Right renal pelvis (tissue), 4 donors: ENCODE measurements around the gene LBX1. TPM values are rescaled to one million over a fixed set of nuclear protein-coding genes. Genes with fewer than 3 reads are reported as not detected.

Experiments
- DNase-seq, 4 donors: peaks; one replicate each; pipeline ENCODE4 v3.0.0-alpha.2; 2013; ENCODE audit warnings: low read depth in 4 of 4, low spot score in 3 of 4, missing footprints in 1 of 4
- polyA plus RNA-seq, 4 donors: library from polyadenylated mRNA; unstranded; fragments of 120-200 nt; gene quantifications; one replicate each; pipeline ENCODE4 v1.2.1, GENCODE V29; 2013; ENCODE audit not compliant: insufficient read length in 4 of 4

Gene LBX1
- polyA plus RNA-seq = not detected

DNA sequence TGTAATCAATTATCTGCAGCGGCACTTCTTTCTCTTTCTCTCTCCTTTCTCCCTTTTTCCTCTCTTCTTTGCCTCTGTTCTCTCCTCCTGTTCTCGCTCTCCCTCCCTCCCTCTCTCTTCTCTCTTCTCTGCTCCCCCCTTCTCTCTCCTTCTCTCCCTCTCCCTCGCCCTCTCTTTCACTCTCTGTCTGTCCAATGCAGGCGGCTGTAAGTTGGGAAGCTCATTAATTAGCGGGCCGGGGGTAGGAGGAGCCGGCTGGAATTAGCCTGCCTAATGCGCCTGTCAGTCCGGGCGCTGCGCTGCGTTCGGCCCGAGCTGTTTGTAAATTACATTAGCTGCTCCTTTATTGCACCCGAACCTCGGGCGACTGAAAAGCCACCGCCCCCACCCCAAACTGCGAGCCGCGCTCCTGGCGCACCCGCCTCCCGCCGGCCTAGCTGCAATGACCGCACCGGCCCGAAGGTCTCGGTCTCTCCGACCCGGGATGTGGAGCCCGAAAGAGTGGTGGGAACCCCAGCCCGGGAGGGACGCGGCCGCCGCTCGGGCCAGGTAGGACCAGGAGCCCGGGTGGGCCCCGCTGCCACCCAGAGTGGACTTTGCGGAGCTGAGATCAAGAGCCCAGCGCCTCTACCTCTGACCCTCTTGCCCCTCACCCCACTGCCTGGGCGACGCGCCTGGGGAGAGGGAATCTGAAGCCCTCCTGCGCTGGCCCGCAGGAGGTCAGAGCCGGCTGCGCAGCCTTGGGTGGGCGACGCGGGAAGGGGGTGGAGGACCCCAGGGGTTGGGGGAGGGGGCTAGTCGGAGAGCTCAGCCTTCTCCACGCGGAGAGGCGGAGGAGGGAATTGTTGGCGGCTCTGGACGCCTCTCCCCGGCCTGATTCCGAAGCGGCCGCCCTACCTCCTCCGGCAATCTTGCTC lies at the start of gene LBX1:
Gene LBX1, minus strand, starts transcription at position 198 of the 917 bp plus-strand sequence. CDS start 648 bp downstream, outside the sequence.
- DNase-seq = no peak

- DNase-seq = no peak
Observed at GRCh38 chr10:101273741-101274140, 44.5 kb upstream of the LBX1 start.

DNA sequence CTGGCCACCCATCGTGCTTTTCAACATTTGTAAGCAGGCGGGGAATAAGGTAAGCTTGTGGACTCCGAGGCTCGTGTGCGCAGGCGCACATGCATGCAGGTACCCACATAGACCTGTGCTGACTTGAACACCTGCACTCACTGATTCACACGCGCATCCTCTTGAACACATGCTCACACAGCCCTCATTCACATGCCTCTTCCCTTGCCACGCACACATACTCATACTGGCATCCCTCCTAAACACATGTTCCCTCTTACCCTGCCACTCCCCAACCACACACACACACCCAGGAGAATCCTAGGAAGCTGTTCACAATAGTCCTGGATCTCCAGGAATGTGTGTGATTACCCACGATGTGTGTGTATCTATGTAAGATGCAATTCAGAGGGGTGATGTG lies 44.1 kb upstream of the LBX1 start:
- no peak for DNase-seq

GRCh38 chr10:101272229-101272868 lies 43.1 kb upstream of the LBX1 start:
- no peak for DNase-seq

DNA sequence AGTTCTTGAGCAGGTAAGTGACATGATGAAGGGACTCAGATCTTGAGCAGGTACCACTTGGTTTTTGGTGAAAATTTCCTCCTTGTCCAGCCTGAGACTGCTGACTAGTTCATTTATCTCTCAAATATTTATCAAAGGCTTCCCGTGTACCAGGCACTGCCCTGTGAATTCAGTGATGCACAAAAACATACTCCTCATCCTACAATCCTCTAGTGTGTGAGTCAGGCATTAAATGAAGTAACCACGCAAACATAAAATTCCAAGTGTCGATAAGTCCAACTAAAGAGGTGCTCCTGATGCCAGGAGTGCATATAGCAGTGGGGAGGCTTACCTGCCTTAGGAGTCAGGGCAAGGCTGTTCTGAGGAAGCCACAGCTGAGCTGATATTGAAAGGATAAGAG lies 41.5 kb upstream of the LBX1 start:
- no peak for DNase-seq

GRCh38 chr10:101267776-101268175 lies 38.5 kb upstream of the LBX1 start:
- DNase-seq = no peak

- no peak for DNase-seq
Observed at GRCh38 chr10:101267290-101267680, 38.0 kb upstream of the LBX1 start.

DNA sequence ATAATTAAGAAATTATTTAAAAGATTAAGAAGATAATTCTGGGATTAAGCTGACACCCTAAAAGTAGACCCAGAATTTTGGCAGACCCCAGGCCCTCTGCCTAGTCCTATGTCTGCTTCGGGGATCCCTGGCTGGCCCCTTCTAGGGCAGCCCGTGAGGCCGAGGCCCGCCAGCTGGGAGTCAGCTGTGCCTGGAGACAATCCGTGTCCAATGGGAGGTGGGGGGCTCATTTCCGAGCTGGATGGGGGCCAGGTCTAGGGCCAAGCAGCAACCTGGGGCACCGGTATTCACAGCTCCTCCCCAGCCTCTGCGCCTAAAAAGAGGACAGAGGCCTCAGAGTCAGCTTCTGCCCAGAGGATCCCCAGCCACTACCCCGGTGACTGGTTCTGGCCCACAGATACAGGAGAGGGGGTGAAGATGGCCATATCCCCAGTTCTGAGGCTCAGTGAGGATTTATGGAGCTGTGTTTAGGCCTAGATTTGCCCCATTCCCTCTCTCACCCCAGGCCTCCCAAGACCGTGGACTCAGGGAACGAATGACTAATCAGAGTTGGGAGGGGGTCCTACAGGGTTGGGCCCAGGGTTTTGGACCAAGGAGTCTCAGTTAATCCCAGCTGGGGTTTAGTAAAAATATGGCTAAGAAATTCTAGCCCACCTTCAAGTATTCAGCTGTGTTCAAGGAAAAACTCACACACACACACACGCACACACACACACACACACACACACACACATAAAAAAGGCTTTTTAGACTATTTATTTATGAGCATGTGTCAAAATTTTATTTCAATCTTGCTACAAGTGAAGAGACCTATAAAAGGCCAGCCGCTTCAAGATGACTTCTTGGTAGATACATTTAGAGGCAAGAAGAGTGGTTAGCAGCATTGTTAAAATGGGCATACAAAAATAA lies 37.4 kb upstream of the LBX1 start:
- DNase-seq = no peak

DNA sequence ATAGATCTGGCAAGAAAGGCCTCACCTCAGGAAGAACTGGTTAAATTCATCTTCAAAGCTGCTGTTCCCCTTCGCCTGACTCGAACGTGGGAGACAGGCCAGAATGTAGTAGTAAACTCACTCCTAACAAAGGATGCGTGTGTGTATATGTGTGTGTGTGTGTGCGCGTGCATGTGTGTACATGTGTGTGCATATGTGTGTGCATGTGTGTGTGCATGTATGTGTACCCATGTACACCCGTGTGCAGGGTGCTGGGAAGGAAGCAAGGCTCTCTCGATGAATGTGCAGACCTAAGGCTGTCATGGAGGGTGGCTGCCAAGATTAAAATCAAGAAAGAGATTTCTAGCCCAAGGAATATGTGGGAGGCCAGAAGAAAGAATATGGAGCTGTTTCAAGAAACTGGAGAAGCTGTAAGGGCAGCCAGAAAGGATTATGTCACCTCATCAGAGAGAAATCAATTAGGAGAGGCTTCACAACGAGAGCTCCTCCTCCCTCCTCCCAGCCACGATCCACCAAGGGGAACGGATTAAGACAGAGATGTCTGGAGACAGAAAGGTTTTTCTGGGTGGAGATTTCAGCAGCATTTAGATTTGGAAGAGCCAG lies 34.0 kb upstream of the LBX1 start:
- no peak for DNase-seq

GRCh38 chr10:101262147-101262546 lies 32.9 kb upstream of the LBX1 start:
- DNase-seq = no peak

DNA sequence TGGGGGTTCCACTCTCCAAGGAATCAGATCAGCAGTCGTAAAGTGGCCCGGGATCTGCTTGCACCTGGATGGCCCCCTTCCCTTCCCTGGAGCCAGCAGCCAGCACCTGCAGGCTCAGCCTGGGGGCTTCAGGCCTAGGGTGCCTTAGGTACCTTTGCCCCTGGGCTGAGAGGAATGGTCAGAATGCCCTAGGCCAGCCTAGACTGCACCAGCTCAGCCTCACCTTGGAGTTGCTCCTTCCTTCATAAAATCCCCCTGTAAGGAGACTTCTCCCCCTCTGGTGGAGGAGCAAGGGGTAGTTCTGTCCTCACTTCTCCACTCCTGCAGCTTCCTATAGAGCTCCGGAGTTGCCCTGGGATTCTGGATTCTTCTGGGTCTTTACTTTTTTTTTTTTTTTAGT lies 32.4 kb upstream of the LBX1 start:
- DNase-seq = no peak

DNA sequence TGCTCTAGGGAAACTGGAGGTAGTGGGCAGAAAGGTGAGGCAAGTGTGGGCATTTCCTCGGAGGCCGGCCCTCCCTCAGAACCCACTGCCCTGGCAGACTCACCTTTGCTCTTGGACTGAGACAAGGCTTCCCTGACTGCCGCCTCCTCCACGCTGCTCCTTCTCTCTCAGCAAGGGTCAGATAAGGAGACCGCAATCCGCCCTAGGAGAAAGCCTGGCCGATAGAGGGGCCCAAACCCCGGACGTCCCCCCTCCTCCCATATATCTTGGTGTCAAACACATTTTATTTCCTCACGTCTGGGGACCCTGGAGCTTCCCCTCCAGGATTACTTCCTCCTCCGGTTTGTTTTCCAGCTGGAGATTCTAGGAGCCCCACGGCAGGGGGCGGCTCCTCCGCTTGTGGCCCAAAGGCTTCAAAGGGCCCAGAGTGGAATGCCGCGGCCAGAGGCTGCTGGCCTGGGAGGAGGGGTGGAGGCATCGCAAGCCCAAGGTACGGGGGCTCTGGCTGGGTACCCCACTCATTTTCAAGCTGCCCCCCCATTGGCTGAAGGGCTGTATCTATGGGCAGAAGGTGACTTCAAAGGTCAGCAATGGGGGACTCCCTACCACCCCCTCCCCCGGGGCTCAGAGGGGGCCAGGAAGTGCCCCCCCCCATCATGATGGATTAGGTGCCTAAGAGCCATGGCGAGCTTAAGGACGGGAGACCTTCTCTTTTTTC lies 31.7 kb upstream of the LBX1 start:
- DNase-seq = no peak

DNA sequence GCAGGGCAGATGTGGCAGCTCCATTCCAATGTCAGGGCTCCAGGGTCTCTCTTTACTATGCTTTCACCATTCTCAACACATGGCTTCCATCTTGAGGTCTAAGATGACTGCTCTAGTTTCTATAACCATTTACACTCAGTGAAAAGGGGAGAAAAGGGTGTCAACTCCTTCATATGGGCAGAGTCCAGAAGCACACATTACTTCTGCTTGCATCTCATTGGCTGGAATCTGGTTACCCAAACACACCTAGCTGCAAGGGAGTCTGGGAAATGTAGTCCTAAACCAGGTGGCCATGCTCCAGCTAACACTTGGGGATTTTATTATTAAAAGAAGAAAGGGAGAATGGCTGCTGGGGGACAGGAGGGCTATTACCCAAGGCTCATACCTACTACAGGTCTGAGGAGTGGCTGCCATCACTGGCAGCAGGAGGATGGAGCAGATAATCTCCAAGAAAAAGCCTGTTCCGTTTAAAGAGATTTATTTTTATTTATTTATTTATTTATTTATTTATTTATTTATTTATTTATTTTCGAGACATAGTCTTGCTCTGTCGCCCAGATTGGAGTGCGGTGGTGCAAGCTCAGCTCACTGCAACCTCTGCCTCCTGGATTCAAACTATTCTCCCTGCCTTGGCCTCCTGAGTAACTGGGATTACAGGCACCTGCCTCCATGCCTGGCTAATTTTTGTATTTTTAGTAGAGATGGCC lies 29.1 kb upstream of the LBX1 start:
- DNase-seq = no peak

DNA sequence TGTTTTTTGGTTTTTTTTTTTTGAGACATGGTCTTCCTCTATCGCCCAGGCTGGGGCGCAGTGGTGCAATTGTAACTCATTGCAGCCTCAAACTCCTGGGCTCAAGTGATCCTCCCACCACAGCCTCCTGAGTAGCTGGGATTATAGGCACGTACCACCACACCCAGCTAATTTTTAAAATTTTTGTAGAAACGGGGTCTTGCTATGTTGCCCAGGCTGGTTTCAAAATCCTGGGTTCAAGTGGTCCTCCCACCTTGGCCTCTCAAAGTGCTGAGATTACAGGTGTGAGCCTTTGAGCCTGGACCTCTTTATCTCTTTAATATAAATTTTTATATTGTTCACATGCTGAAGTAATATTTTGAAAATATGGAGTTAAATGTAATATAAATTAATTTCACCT lies 28.2 kb upstream of the LBX1 start:
- DNase-seq = no peak

- no peak for DNase-seq
Observed at GRCh38 chr10:101257084-101257483, 27.8 kb upstream of the LBX1 start.

DNA sequence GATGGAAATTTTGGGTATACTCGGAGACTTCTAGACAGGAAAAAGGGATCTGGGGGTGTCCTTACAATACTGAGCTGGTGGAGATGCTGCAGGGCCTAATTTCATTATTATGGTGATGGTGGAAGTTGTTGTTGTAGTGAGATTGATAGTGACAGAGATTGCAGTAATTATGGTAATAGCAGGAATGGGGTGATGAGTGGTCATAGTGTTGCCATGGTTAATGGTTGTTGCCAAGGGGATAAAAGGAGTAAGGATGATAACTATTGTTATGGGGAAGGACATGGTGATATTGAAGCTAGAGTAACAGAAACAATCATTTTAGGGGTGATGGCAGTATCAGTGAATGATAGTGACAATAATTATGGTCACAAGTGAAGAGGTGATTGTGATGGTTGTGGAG lies 27.1 kb upstream of the LBX1 start:
- no peak for DNase-seq

GRCh38 chr10:101250136-101250535 lies 20.9 kb upstream of the LBX1 start:
- no peak for DNase-seq

DNA sequence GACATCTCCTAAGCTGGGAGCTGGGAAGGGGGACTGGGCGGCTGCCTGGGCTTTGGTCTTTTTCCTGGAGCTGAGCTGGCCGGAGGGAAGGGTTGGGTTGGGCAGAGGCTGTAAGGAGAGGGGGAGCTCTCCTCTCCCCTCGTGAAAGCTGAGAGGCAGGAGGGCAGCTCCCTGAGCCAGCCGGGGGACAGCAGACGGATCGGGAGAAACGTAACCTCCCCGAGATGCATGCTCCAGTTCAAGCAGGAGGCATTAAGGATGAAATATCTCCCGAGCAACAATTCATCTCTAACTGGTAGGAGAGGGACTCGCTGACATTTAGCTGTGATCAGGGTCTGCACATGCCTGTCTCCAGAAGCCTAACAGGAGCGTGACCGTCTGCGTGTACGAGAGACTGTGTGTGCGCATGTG lies 19.9 kb upstream of the LBX1 start:
- DNase-seq = no peak

- no peak for DNase-seq
Observed at GRCh38 chr10:101246639-101247038, 17.4 kb upstream of the LBX1 start.
